Esophagus squamous epithelium (tissue), 4 donors: ENCODE measurements around the gene CRLF1.
A peak's percentile ranks its signal among the peaks of the same experiment; 100 is the strongest.

Source experiments
- POLR2A ChIP-seq, 4 donors: fragments of 450-650 bp; IDR thresholded peaks; one replicate each; pipeline ENCODE4 v1.6.1; 2017; ENCODE audit warnings: antibody characterized with exemption in 4 of 4, mild to moderate bottlenecking in 4 of 4, moderate library complexity in 3 of 4
- TF ChIP-seq, protein P1 (sequence below), 6 experiments: fragments of 450-650 bp in 4 of 6; fragments of 200-600 bp in 2 of 6; sonication (generic) in 2 of 6; IDR thresholded peaks; one replicate each; pipeline ENCODE4 v1.5.1; 2016 to 2019; ENCODE audit warnings: antibody characterized with exemption in 6 of 6, mild to moderate bottlenecking in 4 of 6, moderate library complexity in 4 of 6

DNA sequence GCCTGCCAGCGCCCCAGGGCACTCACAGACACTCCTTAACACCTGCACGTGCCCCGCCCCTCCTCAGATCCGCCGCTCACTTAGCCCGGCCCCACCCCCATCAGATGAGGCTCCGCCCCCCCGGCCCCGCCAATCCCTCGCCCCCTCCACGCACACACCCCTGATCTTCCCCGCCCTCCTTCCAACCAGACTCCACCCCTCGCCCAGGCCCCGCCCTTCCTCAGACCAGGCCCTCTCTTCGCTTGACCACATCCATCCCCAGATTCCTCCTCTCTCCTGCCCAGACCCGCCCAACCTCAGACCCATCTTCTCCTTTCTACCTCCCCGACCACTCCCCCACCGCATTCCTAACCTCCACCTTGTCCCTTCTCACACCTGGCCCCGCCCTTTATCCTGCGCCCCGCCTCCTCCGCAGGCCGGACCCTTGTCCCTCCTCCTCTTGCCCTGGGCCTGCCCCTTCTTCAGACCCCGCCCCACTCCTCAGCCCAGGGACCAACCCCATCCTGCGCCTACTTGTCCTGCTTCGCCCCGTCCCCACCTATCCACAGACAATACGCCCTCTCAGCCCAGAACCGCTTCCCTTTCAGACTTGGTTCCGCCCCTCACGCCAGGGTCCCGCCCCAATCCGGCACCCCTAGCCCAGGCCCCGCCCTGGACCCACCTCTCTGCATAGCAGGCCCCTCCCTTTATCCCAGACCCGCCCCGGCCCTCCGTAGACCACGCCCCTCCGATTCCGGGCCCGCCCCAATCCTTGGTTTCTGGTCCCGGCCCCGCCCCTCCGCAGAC is 29.8 kb upstream of the CRLF1 start:
- no peak for TF ChIP-seq POLR2A (IDR thresholded peaks at IDR 0.05)
- TF ChIP-seq, protein P1, sequence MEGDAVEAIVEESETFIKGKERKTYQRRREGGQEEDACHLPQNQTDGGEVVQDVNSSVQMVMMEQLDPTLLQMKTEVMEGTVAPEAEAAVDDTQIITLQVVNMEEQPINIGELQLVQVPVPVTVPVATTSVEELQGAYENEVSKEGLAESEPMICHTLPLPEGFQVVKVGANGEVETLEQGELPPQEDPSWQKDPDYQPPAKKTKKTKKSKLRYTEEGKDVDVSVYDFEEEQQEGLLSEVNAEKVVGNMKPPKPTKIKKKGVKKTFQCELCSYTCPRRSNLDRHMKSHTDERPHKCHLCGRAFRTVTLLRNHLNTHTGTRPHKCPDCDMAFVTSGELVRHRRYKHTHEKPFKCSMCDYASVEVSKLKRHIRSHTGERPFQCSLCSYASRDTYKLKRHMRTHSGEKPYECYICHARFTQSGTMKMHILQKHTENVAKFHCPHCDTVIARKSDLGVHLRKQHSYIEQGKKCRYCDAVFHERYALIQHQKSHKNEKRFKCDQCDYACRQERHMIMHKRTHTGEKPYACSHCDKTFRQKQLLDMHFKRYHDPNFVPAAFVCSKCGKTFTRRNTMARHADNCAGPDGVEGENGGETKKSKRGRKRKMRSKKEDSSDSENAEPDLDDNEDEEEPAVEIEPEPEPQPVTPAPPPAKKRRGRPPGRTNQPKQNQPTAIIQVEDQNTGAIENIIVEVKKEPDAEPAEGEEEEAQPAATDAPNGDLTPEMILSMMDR (IDR thresholded peaks at IDR 0.05) = peak in 1 of 6 experiments; percentile 6
